Dedifferentiated amniotic fluid mesenchymal stem cell (primary cell): ENCODE data around the gene FBXO36.
"Not testable (repeated sequence)": the region's sequence is repeated elsewhere in the genome, so short reads cannot be mapped to it uniquely, and the experiment has no call there.

Source experiments
- DNase-seq: peaks from one replicate; pipeline ENCODE4 v3.0.0-alpha.2; 2016; ENCODE audit errors: extremely low spot score

The FBXO36 gene

DNA sequence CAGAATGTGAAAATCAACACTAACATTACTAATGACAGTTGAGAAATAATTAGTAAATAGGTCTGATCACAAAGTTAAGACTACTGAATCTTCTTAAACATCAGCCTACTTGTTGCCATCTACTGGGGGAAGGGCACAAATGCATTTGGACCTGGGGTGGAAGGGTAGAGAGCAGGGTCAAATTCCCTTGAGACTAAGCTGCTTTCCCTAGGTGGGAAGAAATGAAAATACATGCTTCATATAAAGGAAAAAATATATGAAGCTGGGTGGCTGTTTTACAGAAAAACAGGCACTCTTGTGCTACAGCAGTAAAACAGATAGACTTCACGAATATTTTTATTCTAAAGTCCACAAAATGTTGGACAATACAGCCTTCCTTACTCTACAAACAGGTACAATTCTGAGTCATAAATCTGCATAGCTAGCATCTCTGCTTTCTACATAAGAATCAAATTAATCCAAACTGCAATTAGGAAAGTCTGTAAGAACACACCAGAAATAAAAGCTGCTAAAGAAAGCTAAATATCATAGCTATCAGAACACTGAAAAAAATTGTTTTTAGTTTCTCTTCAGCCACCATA, 11.4 kb upstream of the FBXO36 start:
- DNase-seq: no peak

DNA sequence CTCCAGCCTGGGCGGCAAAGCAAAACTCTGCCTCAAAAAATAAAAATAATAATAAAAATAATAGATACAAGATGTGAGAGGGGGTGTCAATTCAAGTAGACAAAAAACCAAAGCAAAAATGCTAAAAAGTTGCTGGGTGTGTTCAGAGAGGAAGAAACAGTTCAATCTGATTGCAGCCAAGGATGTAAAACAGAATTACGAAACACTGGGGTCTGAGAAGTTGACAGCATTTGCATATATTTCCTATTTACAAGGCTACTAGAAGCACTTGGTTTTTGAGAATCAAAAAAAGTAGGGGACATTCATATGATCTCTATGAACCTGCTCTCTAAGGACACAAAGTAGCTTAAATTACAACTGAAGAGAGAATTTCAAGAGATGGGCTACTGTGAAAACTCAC, 8.1 kb upstream of the FBXO36 start:
- DNase-seq: no peak

DNA sequence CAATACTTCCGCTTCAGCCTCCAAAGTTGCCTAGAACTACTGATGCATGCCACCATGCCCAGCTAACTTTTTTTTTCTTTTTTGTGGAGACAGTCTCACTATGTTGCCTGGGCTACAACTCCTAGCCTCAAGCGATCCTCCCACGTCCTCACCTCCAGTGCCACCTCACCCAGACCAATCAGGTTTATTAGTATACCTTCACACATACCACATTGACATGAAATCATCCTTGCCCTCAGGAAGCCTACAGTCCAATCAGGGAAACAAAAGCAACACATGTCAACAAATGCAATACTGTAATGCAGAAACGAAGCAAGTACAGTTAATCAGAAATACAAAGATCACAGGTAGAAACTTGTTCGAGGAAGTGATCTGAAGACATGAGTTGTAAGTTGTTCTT, 4.5 kb upstream of the FBXO36 start:
- DNase-seq: no peak

DNA sequence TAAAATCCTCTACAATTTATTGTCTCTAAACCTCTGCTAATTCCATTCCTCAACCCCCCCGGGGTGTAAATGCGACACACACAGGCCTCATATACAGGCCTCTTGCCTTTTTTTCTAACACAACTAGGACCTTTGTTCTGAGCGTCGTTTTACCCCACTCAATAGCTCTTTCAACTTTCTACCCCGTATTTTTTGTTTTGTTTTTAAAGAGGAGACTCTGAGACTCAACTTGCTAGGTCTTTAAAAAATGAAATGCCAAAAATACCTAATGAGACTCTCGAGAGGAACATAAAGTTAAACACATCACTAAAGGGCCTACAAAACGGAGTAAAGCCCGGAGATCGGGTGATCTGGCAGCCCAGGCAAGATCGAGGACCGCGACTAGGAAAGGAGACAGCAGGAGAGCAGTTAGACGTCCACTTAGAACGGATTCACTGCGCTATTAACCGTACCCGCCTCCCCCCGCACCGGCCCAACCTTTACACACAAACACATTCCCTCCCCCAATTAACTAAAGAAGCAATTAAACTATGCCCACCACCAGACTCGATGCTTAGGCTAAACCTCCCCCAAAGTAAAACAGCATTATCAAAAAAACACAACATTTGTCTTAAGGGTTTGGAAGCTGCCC, 2.2 kb upstream of the FBXO36 start:
- DNase-seq: no peak

DNA sequence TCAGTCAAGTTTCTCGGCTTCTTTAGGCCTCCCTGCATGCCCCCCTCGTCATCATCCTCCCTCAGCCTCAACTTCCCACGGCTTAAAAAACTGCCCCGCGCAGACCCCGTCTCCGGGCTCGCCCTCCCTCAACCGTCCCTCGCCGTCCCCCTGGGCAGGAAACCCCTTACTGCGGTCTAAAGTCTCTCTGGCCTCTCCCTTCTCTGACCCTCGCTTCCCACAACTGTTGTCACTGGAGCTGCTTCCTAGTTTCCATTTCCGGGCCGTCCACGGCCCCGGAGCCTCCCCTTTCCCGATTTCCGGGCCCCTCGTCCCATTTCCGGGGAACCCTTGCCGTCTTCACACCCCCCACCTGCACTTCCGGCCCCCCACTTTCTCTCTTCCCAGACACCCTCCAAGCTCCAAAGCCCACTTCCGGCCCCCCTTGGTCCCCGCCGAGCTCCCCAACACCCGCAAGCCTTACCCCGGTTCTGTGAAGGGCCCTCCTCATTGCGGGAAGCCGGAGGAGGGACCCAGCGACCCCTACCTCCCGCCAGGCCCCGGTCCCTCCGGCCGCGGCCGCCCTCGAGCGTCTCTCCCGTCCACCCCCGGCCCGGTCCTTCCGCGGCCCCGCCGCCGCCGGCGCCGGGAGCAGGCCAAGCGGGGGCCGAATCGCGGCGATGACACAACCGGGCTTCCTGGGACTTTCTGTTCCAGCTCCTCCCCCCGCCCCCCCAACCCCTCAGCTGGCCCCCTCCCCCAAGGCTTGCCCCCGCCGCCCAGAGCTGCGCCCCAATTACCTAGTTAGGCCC, 1.0 kb upstream of the FBXO36 start:
- peak; percentile 31 for DNase-seq

DNA sequence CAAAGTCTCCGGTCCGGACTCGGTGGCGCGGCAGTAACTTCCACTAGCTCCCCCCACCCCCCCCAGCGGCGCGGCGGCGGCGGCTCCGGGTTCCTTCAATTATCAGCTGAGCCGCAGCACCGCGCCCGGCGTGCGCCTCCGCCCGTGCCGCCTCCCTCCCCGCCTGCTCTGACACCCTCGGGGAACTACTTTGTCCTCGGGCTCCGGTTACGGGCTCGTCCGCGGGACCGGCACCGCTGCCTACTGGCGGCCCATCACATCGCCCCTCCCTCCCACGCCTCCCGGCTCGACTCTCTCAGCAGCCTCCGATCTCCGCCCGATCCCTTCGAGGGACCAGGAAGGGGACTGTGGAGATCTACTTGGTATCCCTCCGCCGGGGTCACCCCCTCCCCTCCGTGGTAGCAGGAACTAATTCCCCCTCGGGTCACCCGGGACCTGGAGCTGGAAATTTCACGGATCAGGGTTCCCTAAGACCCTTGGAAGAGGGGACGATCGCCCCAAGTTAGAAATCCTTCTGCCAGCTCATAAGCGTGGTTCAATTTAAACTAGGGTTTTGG, 333 bp upstream of the FBXO36 start, which contains the start of gene TRIP12:
TSS of gene TRIP12 (minus strand) at position 118 of the 557 bp plus-strand sequence. CDS start 41,930 bp downstream, outside the sequence.
- DNase-seq: peak; percentile 90

DNA sequence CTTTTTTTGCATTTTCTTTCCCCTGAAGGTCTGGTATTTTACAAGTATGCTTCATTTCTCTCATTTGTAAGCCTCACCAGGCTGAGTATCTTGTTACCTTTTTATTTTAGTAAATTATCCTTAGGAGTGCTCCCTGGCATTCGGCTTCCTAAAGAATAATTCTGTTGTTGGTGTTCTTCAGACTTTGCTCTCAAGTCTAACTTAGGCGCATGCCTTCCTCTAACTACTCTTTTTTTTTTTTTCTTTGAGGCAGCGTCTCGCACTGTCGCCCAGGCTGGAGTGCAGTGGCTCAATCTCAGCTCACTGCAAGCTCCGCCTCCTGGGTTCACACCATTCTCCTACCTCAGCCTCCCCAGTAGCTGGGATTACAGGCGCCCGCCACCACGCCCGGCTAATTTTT, 2.2 kb downstream of the FBXO36 start:
- not testable (repeated sequence) for DNase-seq

DNA sequence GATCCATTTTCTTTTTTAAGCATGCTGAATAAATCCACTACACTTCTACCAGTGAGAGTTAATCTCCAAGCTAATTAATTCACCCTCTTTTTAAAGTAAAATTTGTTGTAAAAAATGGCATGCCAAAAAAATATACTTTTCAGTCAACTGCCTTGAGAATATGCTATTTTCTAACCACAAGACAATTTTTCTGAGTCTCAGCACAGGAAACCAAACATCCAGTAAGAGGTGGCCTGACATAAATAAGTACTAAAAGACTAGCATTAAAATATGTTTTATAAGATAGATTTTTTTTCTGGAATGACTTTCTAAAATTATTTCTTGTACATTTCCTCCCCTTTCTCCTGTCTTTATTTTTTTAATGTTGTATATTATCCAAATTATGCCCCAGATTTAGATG, 2.9 kb downstream of the FBXO36 start:
- no peak for DNase-seq

DNA sequence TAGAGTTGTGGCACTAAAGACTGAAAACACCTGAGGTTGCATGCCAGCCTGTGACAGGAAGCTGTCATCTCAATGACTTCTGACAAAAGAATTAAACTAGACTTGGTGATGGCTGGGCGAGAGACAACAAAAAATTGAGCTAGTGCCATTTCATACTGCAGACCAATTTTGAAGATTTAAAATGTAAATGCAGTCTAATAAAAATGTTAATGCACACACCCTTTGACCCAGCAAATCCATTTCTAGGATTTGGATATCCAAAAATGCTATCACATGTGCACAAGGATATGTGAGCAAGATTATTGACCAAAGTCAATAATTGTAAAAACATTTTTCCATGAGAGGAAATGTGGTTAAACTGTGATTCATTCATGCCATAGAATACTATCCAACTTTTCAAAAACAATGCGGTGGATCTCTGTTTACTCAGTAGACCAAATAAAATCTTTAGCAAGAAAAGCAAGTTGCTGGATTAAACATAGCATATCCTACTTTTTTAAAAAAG, 5.6 kb downstream of the FBXO36 start:
- no peak for DNase-seq

DNA sequence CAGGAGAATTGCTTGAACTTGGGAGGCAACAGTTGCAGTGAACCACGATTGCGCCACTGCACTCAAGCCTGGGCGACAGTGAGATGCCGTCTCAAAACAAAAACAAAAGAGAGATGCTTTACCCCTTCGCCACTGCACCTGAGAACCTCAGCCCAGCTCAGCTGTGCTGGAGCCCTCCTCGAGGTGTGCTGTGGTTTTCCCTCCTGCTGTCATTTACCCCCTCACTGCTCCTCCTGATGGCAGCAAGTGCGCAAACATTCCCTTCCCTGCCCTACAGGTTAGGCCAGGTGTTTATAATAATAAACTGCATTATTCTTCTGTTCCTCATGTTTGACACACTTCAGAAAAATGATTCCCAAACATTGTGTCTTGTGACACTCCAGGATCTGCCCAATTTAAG, 8.4 kb downstream of the FBXO36 start:
- no peak for DNase-seq

DNA sequence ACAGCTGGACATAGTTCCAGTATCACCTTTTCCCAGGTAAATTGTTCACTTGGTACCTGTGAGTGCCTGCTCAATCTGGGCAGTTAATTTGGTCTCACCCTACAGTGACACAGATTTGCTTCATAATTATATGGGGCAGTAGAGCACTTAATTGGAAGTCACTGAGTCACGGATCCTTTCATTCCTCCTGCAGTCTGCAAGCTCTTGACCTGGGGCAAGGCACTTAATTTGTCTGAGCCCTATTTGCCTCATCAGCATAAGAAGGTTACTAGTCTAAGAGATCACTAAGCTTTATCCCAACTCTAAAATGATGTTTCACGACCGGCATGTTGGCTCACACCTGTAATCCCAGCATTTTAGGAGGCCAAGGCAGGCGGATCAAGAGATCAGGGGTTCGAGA, 8.9 kb downstream of the FBXO36 start:
- no peak for DNase-seq

DNA sequence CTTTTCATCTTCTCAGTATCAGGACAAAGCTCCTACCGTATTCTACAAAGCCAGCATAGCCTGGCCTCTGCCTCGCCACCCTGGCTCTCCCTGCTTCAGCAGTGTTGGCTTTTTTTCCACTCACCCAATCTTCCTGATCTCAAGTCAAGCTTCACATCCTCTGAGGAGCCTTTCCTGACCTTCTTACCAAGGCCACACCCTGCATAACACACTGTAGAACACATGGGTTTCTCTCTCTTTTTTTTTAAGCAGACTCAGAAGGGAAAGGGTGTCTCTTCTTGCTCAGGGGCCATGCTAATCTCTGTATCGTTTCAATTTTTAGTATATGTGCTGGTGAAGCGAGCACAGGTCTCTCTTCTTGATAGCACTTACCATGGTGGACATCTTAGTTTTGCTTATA, 15.2 kb downstream of the FBXO36 start:
- no peak for DNase-seq

DNA sequence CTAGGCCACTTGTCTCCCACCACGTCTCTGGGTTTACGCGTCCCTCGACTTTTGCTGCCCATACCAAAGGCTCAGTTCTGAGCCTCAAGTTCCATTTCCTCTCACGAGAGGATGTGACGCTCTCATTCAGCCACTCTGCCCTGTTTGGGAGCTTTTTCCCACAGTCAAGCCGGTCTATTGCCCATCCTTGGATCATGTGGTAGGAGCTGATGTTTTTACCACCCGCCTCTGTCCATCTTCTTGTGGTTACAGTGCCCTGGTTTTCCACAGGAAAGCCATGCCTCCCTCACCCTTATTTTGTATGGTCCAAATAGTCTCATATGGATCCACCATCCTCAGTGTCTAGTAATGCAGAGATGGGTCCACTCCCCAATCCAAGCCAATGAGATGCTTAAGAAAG, 20.4 kb downstream of the FBXO36 start:
- no peak for DNase-seq

DNA sequence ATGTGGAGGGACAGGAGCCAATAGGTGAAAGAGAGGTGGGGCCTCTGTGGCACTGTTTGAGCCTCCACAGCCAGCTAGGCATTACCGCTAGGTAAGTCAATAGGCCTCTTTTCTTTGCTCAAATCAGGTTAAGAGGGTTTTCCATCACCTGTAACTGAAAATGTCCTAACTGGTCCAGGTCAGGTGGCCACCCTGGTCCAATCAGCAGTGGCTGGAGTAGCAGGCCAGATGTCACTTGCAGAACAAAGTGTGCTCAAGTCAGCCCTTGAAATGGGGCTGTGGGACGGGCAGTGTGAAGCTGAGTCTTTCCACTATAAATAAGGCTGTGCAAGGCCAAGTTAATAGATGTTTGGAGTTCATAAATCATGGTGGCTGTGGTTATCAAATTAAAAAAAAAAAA, 20.9 kb downstream of the FBXO36 start:
- DNase-seq: no peak

DNA sequence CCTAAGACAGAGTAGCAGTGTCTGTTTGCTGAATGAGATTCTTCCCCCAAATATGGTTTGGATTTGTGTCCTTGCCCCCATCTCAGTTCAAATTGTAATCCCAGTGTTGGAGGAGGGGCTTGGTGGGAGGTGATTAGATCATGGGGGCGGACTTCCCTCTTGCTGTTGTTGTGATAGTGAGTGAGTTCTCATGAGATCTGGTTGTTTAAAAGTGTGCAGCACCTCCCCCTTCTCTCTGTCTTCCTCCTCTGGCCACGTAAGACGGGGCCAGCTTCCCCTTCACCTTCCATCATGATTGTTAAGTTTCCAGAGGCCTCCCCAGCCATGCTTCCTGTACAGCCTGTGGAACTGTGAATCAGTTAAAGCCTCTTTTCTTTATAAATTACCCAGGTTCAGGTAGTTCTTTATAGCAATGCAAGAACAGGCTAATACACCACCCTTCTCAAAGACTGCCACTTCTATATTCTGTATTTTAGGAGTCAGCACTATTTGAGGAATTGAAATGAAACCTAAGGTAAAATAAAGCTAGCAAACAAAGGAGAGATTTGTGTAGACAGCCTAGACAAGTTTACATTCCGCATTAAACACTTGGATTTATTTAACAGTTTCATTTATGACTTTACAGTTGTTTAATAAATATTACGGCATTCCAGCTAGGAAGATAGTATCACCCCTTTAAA, 21.6 kb downstream of the FBXO36 start:
- DNase-seq: no peak

DNA sequence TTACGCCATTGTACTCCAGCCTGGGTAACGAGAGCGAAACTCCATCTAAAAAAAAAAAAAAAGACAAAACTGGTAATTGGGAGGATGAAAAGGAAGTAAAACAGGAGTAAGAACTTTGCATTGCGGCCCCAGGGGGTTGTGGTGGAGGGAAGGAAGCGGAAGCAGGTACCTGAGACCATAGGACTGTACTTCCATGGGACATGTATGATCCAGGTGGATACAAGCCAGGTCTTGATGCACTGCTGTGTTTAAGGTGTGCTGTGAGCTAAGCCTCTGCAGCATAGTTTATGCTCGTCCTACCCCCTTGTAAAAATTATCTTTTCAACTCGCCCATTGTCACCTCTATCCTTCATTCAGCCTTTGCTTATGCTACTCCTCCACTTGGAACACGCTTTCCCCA, 23.7 kb downstream of the FBXO36 start:
- DNase-seq: no peak

DNA sequence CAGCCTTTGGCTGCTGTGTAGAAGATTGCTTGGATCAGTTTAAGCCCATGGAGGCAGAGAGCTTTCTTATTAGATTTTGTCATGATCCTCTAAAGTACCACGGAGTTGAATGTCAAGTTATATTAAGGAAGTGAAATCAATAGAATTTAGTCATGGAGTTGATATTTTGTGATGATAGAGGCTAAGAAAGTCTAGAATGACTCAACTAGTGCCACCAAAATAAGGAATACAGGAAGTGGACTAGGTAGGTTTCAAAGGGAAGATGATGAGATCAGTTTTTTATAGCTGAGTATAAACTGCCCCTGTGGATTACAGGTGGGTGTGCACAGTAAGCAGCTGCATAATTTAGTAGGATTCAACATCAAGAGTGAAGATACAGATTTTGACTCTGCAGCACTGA, 25.2 kb downstream of the FBXO36 start:
- DNase-seq: no peak

DNA sequence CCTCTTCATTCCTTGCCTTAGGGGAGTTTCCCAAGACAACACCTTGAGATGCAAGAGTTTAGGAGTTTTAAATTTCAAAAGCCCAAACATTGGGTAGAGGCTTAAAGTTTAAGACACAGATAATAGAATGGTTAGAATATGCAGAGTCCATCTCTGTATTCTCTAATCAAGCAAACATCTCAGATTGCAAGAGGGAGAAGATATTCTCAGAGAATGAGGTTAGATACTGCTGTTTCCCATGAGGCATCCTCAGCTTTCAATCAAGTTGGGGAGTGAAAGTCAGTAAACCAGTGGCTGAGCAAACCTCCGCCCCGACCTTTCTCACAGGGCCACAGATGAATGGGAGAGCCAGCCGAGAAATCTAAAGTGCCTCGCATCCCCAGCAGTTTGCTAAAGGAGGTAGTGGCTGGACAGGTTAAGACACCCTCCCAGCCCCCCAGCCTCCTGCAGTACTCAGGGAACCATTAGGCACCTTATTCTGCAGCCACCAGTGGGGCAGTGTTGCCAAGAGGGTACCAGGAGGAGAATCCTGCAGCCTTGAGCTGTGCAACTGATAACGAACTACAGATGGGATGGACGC, 30.0 kb downstream of the FBXO36 start:
- no peak for DNase-seq

DNA sequence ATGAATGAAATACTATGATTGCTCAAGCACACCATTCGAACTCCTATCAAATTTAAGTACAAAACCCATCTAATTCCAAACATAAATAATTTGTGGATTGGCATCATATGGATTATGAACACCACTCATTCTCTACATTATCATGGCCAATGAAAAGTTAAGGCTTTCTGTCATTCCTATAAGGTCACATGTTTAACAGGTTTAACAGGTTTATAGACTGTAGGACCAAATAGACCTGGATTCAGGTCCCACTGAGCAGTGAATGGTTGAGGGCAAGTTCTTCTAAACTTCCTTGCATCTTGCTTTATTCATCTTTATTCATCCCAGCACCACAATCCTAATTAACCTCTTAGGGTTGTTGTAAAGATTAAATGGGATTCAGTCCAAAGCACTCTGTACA, 33.4 kb downstream of the FBXO36 start:
- DNase-seq: no peak

DNA sequence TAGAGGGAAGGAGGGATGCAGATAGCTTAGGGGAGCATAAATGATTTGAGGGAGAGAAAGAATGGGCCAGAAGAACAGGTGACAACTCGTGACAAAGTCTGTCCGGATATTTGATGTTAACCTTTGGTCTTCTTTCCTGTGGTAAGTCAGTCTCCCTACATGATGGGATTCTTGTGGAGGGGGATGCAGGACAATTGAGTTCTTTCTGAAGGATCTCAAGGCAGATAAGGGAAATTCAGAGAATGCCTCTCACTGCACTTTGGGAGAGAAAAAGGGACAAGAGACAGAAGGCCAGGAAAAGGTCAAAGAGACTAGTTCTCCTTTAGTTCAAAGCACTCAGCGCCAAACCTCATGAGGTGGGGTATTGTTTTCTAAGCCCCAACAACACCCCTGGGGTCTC, 34.2 kb downstream of the FBXO36 start:
- no peak for DNase-seq

DNA sequence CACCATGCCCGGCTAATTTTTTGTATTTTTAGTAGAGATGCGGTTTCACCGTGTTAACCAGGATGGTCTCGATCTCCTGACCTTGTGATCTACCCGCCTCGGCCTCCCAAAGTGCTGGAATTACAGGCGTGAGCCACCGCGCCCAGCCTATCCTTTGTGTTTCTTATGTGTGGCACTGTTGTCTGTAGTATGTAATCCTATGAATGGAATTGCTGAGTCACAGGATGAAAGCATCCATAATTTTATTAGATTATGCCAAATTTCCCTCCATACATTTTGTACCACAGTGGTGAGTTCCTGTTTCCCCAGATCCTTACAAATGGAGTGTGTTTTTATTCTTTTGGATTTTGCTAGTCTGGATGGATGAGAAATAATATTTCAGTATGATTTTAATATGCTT, 41.3 kb downstream of the FBXO36 start:
- not testable (repeated sequence) for DNase-seq

DNA sequence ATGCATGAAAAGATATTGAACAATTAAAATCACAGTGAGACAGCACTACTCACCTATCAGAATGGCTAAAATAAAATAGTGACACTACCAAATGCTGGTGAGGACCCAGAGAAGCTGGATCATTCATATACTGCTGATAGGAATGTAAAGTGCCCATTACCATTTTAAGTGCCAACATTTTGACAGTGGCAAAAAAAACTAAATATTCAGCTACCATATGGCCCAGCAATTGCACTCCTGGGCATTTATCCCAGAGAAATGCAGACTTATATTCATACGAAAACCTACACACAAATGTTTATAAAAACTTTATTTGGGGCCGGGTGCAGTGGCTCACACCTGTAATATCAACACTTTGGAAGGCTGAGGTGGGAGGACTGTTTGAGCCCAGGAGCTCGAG, 47.6 kb downstream of the FBXO36 start:
- no peak for DNase-seq
